HG02885 (cell line): ENCODE data around the gene NBAS.
"Not testable (repeated sequence)": the region's sequence is repeated elsewhere in the genome, so short reads cannot be mapped to it uniquely, and the experiment has no call there.

Experiments
- ATAC-seq: cut with Tn5 transposase; IDR thresholded peaks from one replicate; pipeline ENCODE4 v1.9.1; 2021; ENCODE audit warnings: mild to moderate bottlenecking; ENCODE audit not compliant: unreplicated experiment, poor library complexity

The NBAS gene

DNA sequence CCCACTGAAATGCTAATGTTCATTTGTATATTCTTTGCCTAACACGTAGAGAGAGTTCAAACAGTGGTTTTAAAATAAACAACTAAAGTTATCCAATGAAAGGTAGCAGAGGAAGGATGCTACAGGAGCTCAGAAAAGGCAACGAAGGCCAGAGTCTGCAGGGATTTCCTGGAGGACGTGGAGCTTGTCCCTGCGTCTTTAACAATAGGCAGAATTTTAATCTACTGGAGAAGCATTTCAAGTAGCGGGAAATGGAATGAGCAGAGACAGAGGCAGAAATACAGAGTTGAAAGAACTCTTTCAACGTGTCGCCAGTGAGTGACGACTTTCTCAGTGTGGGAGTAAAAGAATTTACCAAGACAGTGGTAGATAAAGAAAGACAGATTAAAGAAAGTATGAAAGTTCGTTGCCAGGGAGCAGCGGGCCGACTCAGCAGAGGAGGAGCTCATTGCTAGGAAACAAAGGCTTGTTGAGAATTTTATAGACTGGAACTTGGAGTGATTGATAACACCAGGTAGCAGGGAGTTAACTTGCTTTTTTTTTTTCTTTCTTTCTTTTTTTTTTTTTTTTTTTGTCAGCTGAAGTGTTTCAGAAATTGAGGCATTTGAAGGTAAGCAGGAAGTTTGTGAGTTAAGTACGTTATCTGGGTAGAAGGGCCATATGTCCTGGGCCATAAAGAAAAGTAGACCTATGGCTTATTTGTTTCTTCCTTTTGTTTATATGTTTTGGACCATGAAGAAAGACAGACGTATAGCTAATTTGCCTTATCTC, 625 bp upstream of the NBAS start:
- ATAC-seq: peak; percentile 24

DNA sequence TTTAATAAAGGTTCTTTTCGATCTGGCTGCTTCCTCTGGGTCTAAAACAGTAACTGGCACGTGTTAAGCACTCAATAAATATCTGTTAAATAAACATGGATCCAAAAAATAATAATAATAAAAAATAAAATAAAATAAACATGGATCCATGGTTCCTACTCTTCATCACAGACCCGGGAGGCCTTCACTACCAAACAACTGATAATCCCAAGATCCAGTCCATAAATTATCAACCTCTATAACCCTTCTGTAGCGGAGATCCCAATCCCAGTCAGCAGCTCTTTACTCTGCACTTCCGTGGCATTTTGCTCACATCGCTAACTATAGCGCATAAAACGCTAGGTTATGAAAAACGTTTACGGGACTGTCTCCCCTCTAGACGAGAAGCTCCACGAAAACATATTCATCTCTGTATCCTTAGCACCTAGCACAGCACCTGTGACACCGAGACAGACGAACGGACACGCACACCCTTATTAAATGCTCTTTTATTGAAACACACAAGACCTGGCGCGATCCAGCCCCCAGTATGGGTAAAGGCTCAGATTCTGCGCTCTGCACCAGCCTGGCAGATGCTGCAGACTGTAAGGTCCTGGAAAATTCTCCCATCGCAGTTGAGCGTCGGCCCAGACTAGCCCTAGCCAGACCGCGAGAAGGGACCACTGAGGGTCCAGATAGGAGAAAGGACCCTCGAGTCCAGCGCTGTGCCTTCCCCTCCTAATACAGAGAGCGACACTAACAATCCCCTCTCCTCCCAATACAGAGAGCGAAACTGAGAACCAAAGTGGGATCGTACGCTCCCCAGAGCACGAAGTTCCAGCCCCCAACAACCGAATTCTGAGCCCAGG, 770 bp downstream of the NBAS start:
- ATAC-seq: peak; percentile 50

DNA sequence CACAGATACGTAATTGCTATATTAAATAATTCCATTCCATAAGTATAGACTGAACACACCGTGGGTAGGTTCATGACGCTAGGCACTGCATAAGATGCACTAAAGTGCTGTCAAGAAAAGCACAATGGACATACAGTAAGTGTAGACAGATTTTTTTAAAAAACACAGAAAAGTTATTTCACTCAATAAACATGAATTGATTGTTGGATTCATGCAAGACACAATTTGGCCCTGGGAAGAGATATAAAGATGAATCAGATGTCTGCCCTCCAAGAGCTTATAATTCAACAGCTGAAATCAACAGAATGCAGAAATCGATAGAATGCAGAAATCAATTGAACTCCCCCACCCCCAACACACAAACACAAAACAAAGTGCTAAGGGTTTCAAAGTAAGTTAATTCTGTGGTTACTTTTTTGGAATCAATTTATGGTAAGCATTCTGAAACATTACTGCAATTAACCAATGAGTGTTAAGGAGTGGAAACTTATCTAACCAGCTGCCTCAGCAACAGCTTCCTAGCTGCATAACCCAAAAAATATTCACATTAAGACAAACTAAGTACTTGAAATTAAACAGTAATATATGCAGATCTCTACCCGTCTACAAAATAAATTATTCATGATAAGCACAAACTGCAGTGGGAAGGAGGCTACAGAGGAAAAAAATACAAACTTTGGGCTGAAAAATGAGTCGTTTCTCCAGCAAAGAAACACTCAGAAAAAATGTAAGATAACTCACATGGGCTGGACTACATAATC, 1.6 kb downstream of the NBAS start:
- no peak for ATAC-seq

DNA sequence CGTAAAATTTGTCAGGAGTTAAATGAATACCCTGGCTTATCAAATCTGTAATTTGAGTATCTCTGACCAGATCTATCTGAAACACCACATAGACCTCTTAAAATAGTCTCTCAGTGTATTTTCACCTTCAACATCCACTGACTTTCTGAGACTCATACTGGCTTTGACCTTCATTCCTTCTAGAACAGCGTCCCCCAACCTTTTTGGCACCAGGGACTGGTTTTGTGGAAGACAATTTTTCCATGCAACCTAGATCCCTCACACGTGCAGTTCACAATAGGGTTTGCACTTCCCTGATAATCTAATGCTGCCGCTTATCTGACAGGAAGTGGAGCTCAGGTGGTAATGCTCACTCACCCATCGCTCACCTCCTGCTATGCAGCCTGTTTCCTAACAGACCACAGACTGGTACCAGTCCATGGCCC, 3.2 kb downstream of the NBAS start:
- no peak for ATAC-seq

DNA sequence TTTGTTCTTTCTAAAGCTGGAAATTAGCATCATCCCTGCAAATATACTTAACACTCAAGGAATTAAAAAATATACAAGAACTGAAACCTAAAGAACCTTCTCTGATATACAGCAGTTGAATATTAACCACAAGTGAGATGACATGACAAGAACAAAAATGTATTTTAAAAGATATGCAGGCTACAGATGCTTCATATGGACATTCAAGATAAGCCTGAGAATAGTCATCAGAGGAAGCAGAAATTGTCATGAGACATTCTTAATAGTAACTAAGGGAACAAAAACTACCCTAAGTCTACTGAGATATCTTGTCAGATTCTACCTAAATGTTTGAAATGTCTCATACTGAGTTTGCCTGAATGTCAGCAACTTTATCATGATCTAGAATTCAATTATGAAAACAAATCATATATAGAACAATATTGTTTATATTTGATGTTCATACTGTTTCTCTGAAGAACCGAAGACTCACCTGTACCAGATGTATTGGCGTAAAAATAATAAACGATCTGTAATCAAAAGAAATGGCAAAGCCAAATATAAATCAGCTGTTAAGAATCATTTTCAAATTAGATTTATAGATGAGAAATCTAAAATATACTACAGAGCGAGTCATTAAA, 4.7 kb downstream of the NBAS start:
- ATAC-seq: no peak

DNA sequence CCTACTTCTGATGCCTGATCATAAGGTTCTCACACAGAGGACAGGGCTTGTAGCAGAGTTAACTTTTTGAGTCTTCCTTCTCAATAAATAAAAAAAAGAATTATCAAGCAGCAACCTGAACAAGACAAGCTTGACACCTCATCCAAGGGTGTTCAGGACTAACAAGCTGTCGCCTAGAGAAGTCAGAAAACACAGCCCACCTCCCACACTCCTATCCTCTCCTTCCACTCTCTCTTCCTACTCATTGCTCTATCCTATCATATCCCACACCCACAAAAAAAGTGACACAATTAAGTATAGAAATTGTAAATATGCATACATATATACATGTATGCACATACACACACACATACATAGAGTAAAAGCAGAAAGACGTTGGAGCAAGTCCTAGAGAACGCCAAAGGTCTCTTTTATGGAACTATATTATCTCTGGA, 5.4 kb downstream of the NBAS start:
- ATAC-seq: no peak

DNA sequence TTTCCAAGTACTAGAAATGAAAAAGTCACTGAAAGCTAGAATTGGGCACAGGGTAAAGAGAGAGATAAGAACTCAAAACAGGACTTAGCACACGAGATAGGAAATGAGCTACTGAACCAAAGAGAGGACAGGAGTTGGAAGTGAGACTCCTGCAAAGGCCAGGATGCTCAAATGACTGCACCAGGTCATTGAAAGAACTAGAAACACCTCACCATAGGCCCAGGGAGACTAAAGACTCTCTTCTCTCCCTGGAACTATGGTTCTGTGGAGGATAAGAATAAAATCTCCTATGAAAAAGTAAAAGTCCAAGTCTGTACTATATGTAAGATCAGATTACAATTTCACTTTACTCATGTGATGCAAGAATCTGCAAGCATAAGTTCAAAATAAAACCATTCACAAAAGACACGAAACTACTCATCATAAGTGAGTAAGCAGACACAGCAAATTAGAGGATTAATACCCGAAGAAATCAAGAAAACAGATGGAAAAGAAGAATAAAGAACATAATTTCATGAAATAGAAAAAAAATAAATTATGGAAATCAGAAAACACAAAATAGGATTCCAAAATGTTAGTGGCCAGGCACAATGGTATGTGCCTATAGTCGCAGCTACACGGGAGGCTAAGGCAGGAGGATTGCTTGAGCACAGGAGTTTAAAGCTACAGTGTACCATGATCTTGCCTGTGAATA, 6.5 kb downstream of the NBAS start:
- ATAC-seq: no peak

DNA sequence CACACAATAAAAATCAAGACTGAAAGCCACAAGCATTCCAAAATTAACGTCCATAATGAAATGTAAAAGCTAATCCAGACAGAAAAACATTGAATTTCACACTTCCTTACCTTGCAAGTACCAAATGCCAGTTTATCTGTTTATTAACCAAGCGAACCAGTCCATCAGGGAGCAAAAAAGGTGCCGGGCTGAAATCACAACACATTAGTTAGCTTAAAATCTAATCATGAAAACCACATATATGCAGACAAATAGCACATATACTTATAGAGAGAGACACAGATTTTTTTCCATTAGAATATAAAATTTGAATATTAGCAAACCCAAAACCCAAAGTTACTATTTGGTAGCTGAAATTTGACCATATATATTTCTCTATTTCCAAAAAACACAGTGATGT, 7.2 kb downstream of the NBAS start:
- no peak for ATAC-seq

DNA sequence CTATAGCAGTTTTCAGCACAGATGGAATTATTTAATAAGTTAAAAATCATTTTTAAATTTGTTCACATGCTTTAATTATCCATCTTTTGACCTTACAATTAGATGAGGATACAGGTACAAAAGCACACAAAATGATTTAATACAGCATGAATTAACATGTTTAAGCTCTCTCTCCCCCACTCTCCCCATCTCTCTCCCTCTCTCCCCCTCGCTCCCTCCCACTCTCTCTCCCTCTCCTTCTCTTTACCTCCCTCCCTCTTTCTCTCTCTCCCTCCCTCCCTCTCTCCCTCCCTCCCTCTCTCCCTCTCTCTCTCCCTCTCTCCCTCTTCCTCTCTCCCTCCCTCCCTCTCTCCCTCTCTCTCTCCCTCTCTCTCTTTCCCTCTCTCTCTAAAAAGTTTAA, 7.6 kb downstream of the NBAS start:
- no peak for ATAC-seq

DNA sequence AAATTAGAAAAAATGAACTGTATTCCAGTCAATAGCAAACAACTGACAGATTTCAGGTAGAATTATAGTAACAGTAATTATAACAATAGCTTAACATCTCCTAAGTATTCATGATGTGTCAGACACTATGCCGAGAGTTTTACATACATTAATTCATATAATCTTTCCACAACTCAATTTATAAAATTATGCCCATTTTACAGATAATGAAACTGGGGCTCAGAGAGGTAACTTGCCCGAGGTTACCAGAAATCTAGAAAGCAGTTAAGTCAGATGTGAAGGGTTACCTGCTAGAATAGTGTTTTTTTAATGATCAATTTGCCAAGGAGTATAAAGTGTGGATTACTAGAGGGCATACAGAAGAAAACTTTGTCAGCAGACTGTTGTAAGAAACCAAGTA, 12.2 kb downstream of the NBAS start:
- ATAC-seq: no peak

DNA sequence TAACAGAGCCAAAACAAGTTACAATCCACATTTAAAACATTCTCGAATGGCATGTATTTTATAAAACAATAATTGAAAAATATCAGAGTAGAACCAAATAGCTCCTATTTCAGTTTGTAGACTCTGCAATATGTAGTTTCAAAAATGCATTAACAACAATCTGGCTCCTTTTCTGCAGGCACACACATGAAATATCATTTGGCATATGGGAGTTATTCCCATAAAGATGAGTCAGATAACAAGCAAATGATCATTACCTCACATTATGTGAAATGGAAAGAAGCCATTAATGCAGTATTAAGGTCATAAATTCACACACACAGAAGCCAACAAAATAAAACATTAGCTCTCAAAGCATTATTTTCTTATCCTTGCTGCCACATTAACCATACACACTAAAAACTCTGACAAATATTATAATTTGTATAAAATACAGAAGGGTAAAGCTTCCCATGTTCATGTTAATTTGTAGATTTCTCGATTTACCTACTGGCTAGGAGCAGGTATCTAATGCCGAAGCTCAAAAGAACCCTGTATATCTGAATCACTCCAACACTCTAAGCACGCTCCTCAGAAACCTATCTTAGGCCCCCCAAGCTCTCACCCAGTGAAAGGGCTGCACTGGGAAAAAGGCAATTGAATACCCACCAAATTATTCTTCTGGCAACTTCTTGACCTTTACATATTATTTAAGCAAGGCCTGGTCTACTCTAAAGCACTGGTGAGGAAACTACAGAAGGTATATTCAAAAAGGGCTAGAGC, 13.8 kb downstream of the NBAS start:
- no peak for ATAC-seq

DNA sequence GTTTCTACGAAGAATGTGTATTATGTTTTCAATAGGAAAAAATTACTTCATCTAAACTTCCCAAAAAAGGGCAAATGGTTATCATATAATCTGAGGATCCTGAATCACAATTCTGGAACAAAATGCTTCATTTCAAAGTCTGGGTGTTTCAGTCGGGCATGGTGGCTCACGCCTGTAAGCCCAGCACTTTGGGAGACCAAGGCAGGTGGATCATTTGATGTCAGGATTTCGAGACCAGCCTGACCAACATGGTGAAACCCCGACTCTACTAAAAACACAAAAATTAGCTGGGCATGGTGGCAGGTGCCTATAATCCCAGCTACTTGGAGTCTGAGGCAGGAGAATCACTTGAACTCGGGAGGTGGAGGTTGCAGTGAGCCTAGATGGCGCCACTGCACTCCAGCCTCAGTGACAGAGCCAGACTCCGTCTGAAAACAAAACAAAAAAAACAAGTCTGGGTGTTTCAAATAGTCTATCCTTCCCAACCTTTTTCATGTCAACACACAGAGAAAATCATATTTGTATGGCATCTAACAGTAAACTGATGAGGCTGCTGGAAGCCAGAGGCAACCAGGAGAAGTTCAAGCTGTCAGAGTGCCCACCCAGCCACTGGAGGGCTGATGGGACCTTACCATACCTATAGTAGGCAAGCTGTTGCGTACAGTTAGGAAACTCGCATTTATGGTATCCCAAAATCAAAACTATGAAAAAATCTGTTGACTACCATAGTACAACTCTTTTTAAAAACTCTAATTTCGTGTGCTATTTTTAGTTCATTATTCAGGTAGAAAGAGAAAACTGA, 14.6 kb downstream of the NBAS start:
- no peak for ATAC-seq

DNA sequence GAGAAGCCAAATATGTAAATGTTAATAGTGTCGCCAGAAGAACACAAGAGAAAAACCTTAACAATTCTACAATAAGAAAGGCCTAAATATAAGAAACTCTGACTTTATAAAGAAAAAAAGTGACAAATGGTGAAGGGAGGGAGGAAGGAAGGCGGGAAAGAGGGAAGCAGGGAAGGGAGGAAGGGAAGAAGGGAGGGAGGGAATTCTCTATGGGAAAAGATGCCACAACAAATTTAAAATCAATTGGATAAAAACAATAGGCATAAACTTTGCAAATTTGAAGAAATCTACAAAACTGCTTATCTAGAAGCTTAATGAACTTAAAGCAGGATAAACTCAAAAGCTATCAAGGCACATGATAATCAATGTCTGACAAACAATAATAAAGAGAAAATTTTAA, 16.9 kb downstream of the NBAS start:
- no peak for ATAC-seq

DNA sequence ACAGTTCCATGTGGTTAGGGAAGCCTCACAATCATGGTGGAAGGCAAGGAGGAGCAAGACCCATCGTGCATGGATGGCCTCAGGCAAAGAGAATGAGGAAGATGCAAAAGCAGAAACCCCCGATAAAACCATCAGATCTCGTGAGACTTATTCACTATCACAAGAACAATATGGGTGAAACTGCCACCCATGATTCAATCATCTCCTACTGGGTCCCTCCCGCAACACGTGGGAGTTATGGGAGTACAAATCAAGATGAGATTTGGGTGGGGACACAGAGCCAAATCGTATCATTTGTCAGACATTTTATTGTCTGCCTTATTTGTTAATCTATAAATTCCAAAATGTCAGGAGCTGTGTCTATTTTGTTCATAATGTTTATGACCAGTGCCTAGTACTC, 17.6 kb downstream of the NBAS start:
- ATAC-seq: no peak

DNA sequence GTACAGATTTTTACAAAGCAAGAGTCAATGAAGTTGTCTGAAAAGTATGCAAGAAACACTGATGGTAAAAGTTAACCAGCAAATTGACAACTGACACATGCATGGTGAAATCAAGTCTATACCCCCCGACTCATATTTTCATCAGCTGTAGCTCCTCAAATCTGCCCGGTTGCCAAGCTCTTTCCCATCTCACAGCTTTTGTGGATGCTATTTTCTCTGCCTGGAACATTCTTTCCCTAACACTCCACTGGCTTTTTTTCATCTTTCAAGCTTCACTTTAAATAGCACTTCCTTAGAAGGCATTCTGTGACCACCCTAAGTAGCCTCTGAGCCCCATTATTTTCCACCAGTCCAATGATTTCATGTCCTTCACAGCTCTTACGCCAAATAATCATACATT, 18.1 kb downstream of the NBAS start:
- no peak for ATAC-seq

DNA sequence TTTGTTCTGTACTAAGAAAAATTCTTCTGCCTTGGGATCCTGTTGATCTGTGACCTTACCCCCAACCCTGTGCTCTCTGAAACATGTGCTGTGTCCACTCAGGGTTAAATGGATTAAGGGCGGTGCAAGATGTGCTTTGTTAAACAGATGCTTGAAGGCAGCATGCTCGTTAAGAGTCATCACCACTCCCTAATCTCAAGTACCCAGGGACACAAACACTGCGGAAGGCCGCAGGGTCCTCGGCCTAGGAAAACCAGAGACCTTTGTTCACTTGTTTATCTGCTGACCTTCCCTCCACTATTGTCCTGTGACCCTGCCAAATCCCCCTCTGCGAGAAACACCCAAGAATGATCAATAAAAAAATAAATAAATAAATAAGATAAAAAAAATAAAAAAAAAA, 18.9 kb downstream of the NBAS start:
- ATAC-seq: not testable (repeated sequence)

DNA sequence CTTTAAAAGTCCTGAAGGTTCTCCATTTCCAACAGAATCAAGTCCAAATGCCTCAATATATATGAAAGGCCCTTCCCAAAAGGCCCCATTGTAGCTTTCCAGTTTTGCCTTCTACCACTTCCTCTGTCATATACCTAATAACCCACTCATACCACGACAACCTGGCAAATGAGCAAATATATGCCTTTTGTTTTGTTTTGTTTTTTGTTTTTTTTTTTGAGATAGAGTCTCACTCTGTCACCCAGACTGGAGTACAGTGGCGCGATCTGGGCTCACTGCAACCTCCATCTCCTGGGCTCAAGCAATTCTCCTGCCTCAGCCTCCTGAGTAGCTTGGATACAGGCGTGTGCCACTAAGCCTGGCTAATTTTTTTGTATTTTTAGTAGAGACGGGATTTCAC, 20.6 kb downstream of the NBAS start:
- ATAC-seq: peak; percentile 27

DNA sequence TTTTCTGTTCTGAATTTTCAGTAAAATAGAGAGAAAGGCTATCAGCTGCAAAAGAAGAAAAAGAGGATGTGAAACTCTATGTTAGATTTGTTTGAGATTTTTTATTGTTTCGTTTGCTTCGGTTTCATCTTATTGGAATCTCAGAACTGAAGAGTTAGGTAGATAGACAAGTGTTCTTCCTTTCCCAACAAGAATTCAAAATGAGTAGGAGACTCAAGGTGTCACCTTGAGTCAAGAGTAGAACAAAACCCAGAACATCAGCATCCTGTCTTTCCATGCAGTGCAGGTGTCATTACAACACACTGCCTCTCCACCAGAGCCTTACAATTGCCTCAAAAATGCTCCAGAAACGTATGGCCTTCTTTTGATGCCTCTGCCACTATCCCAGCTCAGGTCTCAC, 21.1 kb downstream of the NBAS start:
- peak; percentile 82 for ATAC-seq
